Gastrocnemius medialis (tissue), 4 donors: Measurements from ENCODE around the gene MAML3. TPM values are rescaled to one million over a fixed set of nuclear protein-coding genes. Genes with fewer than 3 reads are reported as not detected.

Source experiments
- ATAC-seq, 2 donors: fragments of 150-250 bp; one replicate each; pipeline ENCODE4 v1.9.1; 2016
- DNase-seq, 2 donors: peaks; one replicate each; pipeline ENCODE4 v3.0.0-alpha.2; 2019
- H3K27ac ChIP-seq, 4 donors: fragments of 200-600 bp; sonication (generic); 1 replicate in 1 of 4; 2 replicates in 3 of 4; pipeline ENCODE4 v1.5.1; 2016 to 2018; ENCODE audit warnings: mild to moderate bottlenecking in 2 of 4, moderate library complexity in 1 of 4
- H3K27me3 ChIP-seq, 3 donors: fragments of 200-600 bp; sonication (generic) in 2 of 3; 1 replicate in 1 of 3; 2 replicates in 2 of 3; pipeline versions ENCODE4 v1.5.1 to v1.6.0; 2016 to 2019; ENCODE audit warnings: mild to moderate bottlenecking in 1 of 3, moderate library complexity in 1 of 3
- H3K36me3 ChIP-seq, 2 donors: fragments of 200-600 bp; sonication (generic) in 1 of 2; one replicate each; pipeline ENCODE4 v1.5.1; 2017 to 2018
- H3K4me1 ChIP-seq, 2 donors: fragments of 200-600 bp; sonication (generic) in 1 of 2; one replicate each; pipeline ENCODE4 v1.5.1; 2016 to 2017; ENCODE audit warnings: mild to moderate bottlenecking in 2 of 2
- H3K4me3 ChIP-seq, 4 donors: fragments of 200-600 bp; sonication (generic) in 3 of 4; 1 replicate in 1 of 4; 2 replicates in 3 of 4; pipeline ENCODE4 v1.5.1; 2016 to 2019; ENCODE audit warnings: mild to moderate bottlenecking in 2 of 4
- H3K9me3 ChIP-seq, 3 donors: fragments of 200-600 bp; sonication (generic) in 2 of 3; 1 replicate in 1 of 3; 2 replicates in 2 of 3; pipeline ENCODE4 v1.5.1; 2016 to 2019
- POLR2A ChIP-seq, 2 donors: fragments of 450-650 bp; IDR thresholded peaks; one replicate each; pipeline ENCODE4 v1.6.1; 2017; ENCODE audit warnings: antibody characterized with exemption in 2 of 2, mild to moderate bottlenecking in 2 of 2, moderate library complexity in 2 of 2
- in situ Hi-C, 4 donors: fragments of 200-750 bp; cut with MboI; loops; one replicate each; pipeline versions ENCODE4 v1.15.0 to v1.8.0; 2017; ENCODE audit warnings: low sequenced_read_pairs in 4 of 4
- intact Hi-C: fragments of 100-400 bp; cut with DNase I; formaldehyde crosslinking; loops from one replicate; pipeline ENCODE4 v1.15.1; 2023; ENCODE audit warnings: low total_unique reads
- total RNA-seq, 4 donors: library from RNA; depleted of rRNA; stranded (reverse); fragments of >200 nt; gene quantifications; one replicate each; pipeline versions ENCODE4 v1.1.0 to v1.2.3, GENCODE V29; 2016
- TF ChIP-seq, protein P1 (sequence below), 5 experiments: fragments of 450-650 bp in 3 of 5; fragments of 200-600 bp in 2 of 5; sonication (generic) in 2 of 5; IDR thresholded peaks in 4 of 5; conservative IDR thresholded peaks in 1 of 5; 1 replicate in 4 of 5; 2 replicates in 1 of 5; pipeline ENCODE4 v1.5.1; 2016 to 2019; ENCODE audit warnings: antibody characterized with exemption in 5 of 5, mild to moderate bottlenecking in 3 of 5, moderate library complexity in 3 of 5

MAML3 gene
- total RNA-seq, 4 donors from 2014 or later, result 0.98 to 1.5 (median 1.4) TPM

DNA sequence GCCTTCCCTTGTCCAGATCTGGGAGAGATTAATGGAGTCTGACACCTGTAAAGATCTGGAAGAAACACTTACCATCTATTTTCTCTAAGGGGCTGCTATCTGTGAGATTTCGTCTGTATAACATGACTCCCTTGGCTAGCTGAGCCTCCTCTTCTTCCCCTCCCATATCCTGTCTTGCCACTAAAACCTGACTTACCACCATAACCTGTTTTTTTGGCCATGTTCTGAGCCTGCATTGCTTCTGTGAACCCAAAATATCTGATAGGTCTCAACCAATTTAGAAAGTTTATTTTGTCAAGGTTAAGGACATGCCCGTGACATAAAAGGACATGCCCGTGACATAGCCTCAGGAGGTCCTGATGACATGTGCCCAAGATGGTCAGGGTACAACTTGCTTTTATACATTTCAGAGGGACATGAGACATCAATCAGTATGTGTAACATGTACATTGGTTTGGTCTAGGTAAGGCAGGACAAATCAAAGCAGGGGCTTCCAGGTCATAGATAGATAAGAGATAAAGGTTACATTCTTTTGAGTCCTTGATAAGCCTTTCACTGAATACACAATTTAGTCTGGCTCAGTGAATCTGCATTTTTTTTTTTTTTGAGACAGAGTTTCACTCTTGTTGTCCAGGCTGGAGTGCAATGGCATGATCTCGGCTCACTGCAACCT is 476.9 kb downstream of the MAML3 start:
- intact Hi-C loops (no loop called here), in situ Hi-C loops (no loop called here)
- Histone ChIP-seq H3K4me1 (peaks cover 7 to 12% of the 10 kb centered on the region in 2 donors), H3K36me3 (peaks cover 0 to 23% of the 10 kb centered on the region in 2 donors), H3K9me3 (no peaks in the 10 kb centered on the region), H3K27ac (no peak overlapping the region), H3K4me3 (no peak overlapping the region), H3K27me3 (no peaks in the 10 kb centered on the region)
- ATAC-seq (no peak), DNase-seq (no peak)
- no peak for TF ChIP-seq POLR2A (IDR thresholded peaks at IDR 0.05)
- TF ChIP-seq, protein P1, sequence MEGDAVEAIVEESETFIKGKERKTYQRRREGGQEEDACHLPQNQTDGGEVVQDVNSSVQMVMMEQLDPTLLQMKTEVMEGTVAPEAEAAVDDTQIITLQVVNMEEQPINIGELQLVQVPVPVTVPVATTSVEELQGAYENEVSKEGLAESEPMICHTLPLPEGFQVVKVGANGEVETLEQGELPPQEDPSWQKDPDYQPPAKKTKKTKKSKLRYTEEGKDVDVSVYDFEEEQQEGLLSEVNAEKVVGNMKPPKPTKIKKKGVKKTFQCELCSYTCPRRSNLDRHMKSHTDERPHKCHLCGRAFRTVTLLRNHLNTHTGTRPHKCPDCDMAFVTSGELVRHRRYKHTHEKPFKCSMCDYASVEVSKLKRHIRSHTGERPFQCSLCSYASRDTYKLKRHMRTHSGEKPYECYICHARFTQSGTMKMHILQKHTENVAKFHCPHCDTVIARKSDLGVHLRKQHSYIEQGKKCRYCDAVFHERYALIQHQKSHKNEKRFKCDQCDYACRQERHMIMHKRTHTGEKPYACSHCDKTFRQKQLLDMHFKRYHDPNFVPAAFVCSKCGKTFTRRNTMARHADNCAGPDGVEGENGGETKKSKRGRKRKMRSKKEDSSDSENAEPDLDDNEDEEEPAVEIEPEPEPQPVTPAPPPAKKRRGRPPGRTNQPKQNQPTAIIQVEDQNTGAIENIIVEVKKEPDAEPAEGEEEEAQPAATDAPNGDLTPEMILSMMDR (IDR thresholded peaks at IDR 0.05 in 4 of 5, conservative IDR thresholded peaks at IDR 0.05 in 1 of 5), result no peak

DNA sequence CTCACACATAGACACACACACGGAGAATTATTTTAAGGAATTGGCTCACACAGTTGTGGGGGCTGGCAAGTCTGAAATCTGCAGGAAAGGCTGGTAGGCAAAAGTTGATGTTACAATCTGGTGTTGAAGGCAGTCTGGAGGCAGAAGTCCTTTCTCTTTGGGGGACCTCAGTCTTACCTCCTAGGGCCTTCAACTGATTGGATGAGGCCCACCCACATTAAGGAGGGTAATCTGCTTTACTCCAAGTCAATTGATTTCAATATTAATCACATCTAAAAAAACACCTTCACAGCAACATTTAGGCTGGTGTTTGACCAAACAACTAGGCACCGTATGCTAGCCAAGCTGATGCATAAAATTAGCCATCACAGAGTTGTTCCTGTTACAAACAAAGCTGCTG is 477.6 kb downstream of the MAML3 start:
- TF ChIP-seq POLR2A (IDR thresholded peaks at IDR 0.05), result no peak
- TF ChIP-seq, protein P1 (IDR thresholded peaks at IDR 0.05 in 4 of 5, conservative IDR thresholded peaks at IDR 0.05 in 1 of 5), result no peak
- in situ Hi-C loops (no loop called here), intact Hi-C loops (no loop called here)
- DNase-seq, result no peak
- Histone ChIP-seq H3K27ac (no peak overlapping the region), H3K9me3 (no peaks in the 10 kb centered on the region), H3K4me1 (peaks cover 7 to 14% of the 10 kb centered on the region in 2 donors), H3K36me3 (peaks cover 0 to 23% of the 10 kb centered on the region in 2 donors), H3K27me3 (no peaks in the 10 kb centered on the region), H3K4me3 (no peak overlapping the region)
- no peak for ATAC-seq

DNA sequence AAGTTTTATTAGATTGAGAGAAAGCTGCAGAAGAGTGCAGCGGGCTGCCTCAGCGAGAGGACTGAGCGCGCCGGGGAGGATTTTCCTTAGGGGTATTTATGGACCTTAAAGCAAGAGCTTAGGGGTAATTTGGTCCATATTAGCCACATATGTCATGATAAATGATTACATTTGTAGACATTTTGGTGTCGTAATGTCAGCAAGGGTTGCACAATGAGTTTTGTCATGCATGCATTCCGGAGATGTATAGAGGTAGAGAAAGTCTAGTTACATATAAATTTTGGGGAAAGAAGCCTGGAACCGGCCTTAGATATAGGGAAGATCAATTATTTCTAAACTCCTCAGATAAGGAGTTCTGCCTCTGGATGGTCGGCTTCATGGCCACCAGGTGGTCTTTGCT is 478.3 kb downstream of the MAML3 start:
- intact Hi-C loops, result no loop called here
- Histone ChIP-seq H3K27ac (no peak overlapping the region), H3K4me1 (peaks cover 7 to 19% of the 10 kb centered on the region in 2 donors), H3K36me3 (peaks cover 0 to 23% of the 10 kb centered on the region in 2 donors), H3K9me3 (no peaks in the 10 kb centered on the region), H3K4me3 (no peak overlapping the region), H3K27me3 (no peaks in the 10 kb centered on the region)
- ATAC-seq (no peak), DNase-seq (no peak)
- in situ Hi-C loops, result no loop called here
- TF ChIP-seq, protein P1 (IDR thresholded peaks at IDR 0.05 in 4 of 5, conservative IDR thresholded peaks at IDR 0.05 in 1 of 5), result no peak
- no peak for TF ChIP-seq POLR2A (IDR thresholded peaks at IDR 0.05)

DNA sequence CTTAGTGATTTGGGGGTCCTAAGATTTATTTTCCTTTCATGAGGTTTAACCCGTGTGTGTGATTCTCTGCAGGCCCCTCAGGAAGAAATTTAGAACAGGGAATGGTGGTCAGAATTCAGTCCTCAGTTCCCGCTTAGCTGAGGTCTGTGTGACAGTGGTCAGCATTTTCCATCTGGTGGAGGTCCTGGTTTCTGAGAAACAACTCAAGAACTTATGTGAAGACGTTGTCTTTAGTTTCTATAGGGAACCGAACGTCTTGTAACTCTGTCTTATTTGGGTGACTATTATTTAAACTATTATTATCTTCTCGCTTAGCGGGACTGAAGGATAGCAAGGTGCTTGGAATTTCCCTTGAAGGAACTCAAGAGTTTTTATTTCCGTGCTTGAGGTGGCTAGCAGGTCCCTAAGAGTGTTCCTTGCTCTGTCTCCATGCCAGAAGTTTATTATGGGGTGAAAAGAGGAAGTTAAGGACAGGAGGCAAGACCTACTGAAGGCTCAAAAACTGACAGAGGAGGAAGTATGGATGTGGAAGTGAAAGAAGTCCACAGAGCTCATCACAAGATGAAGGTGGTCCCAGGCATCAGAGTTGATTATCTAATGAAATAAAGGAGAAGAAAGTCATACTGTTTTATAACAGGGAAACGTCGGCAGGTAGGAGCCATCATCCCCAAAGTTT is 479.0 kb downstream of the MAML3 start:
- in situ Hi-C loops (loop anchor here in 1 of 4 donors (25.0 kb wide), 1 partner anchor 638 kb away; no protein-coding TSS in a partner anchor), intact Hi-C loops (no loop called here)
- Histone ChIP-seq H3K4me3 (no peak overlapping the region), H3K27me3 (no peaks in the 10 kb centered on the region), H3K27ac (no peak overlapping the region), H3K9me3 (no peaks in the 10 kb centered on the region), H3K4me1 (peaks cover 7 to 19% of the 10 kb centered on the region in 2 donors), H3K36me3 (peaks cover 0 to 20% of the 10 kb centered on the region in 2 donors)
- DNase-seq (no peak), ATAC-seq (peak in 1 of 2 donors; percentile 39)
- no peak for TF ChIP-seq POLR2A (IDR thresholded peaks at IDR 0.05)
- TF ChIP-seq, protein P1 (IDR thresholded peaks at IDR 0.05 in 4 of 5, conservative IDR thresholded peaks at IDR 0.05 in 1 of 5), result no peak
